Activated CD4-positive, alpha-beta memory T cell treated with anti-CD3 and anti-CD28 coated beads, Interleukin-2, amount 10 ng/mL, durations not matched to agents 7 days and 5 days (primary cell): ENCODE results near the gene CTNNA3. TPM values are rescaled to one million over a fixed set of nuclear protein-coding genes. Genes with fewer than 3 reads are reported as not detected.
"Not testable (repeated sequence)": the region's sequence is repeated elsewhere in the genome, so short reads cannot be mapped to it uniquely, and the experiment has no call there.

Experiments
- CTCF ChIA-PET: fragments of 350-600 bp; sonication (Branson Sonifier 250); formaldehyde crosslinking; loops from one replicate; lab custom pipeline; 2021; ENCODE audit warnings: antibody characterized with exemption, inconsistent platforms; lab: Charles Lee
- POLR2A ChIA-PET: fragments of 350-600 bp; sonication (Branson Sonifier 250); formaldehyde crosslinking; loops from one replicate; lab custom pipeline; 2021; ENCODE audit warnings: antibody characterized with exemption; lab: Charles Lee
- DNase-seq: peaks from one replicate; pipeline ENCODE4 v3.0.0-alpha.2; 2020
- H3K27ac Mint-ChIP-seq: one replicate; pipeline ENCODE4 v1.8.0; 2021; ENCODE audit warnings: mild to moderate bottlenecking, mixed read lengths
- H3K27me3 Mint-ChIP-seq: one replicate; pipeline ENCODE4 v1.8.0; 2021; ENCODE audit warnings: mixed read lengths
- H3K36me3 Mint-ChIP-seq: one replicate; pipeline ENCODE4 v1.8.0; 2021; ENCODE audit warnings: low read depth, mixed read lengths
- H3K4me1 Mint-ChIP-seq: one replicate; pipeline ENCODE4 v1.8.0; 2021; ENCODE audit warnings: mixed read lengths
- H3K4me3 Mint-ChIP-seq: one replicate; pipeline ENCODE4 v1.8.0; 2021; ENCODE audit warnings: mild to moderate bottlenecking, mixed read lengths
- H3K9me3 Mint-ChIP-seq: one replicate; pipeline ENCODE4 v1.8.0; 2021; ENCODE audit warnings: mixed read lengths
- total RNA-seq, 2 experiments: library from RNA; stranded (reverse); gene quantifications; one replicate each; pipeline ENCODE4 v1.2.3, GENCODE V29; 2021

Gene CTNNA3
- total RNA-seq, 2 experiments from 2014 or later: 0.78 TPM; not detected in 1

DNA sequence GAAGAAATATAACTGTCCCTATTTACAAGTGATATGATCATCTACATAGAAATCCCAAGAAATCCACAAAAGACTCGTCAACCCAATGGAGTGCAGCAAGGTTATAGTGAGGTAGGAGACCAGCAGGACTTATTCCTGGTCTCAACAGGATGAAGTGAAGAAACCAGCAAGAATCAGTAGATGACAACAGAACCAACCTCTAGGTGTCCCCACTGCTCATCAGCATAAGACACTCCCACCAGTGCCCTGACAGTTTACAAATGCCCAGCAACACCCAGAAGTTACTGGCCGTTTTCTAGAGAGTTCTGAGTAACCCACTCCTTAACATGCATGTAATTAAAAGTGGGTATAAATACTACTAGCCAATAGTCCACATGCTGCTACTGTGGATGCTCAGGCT lies 1240.7 kb downstream of the CTNNA3 start:
- H3K9me3 Mint-ChIP-seq: peaks cover 11% of the 10 kb centered on the region
- no peaks in the 10 kb centered on the region for H3K36me3 Mint-ChIP-seq
- DNase-seq: no peak
- ChIA-PET CTCF (no interaction called here), POLR2A (no interaction called here)
- no peaks in the 10 kb centered on the region for H3K27me3 Mint-ChIP-seq
- no peaks in the 10 kb centered on the region for H3K4me1 Mint-ChIP-seq
- H3K27ac Mint-ChIP-seq: no peak overlapping the region
- H3K4me3 Mint-ChIP-seq: no peak overlapping the region

DNA sequence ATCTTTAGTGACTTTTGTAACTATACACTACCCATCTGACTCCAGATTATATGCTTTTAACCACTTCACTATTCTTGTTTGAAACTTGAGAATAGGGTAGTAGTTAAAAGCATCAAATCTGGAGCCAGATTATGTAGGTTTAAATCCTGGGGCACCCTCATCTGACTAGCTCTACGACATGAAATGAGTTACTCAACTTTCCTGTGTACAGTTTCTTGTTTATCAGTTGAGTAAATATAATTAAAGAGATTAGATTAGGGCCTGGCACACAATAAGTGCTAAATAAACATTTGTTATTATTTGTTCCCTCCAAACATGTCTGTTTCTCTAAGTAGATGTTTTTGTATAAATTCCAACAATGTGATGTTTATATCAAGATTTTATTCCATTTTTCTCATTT lies 1255.4 kb downstream of the CTNNA3 start:
- Mint-ChIP-seq H3K4me3 (no peak overlapping the region), H3K9me3 (peaks cover 4% of the 10 kb centered on the region), H3K36me3 (no peaks in the 10 kb centered on the region), H3K4me1 (no peaks in the 10 kb centered on the region), H3K27me3 (no peaks in the 10 kb centered on the region), H3K27ac (no peak overlapping the region)
- ChIA-PET POLR2A (no interaction called here), CTCF (no interaction called here)
- no peak for DNase-seq

DNA sequence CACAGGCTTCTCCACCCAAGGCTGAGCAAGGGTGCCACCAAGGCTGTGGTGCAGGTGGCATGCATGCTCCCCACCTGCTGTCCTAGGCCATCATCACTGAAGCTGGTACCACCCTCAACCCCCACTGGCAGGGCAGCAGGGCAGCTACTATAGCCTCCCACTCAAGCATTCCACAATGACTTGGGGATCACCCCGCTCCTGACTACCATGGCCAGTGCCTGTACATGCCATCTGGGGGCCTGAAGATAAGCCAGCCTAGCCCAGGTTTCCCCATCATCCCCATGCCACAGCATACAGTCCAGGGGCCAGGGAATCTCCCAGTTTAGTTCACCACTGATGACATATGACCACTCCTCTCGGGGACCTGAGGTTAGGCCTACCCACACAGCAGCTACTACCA lies 1281.1 kb downstream of the CTNNA3 start:
- no peaks in the 10 kb centered on the region for H3K27me3 Mint-ChIP-seq
- POLR2A ChIA-PET: no interaction called here
- no peak for DNase-seq
- no peak overlapping the region for H3K27ac Mint-ChIP-seq
- no peaks in the 10 kb centered on the region for H3K4me1 Mint-ChIP-seq
- CTCF ChIA-PET: no interaction called here
- H3K36me3 Mint-ChIP-seq: no peaks in the 10 kb centered on the region
- no peak overlapping the region for H3K4me3 Mint-ChIP-seq
- peaks cover 10% of the 10 kb centered on the region for H3K9me3 Mint-ChIP-seq

DNA sequence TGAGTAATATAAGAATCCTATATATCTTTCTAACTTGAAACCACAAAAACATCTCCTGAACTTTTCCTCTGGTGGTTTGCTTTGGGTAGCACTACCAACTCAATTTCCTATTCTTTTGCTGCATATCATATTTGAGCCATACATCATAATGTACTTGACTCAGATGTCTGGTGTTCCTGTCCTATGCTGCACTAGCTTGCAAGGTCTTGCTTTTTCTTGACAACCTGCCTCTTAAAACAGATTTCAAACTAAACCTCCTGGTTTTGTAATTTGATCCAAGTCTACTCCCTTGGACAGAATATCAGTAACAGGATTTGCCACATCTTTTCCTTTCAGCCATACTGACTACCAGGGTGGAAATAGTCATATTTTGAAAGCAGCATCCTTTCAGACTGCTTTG lies 1290.4 kb downstream of the CTNNA3 start:
- Mint-ChIP-seq H3K36me3 (no peaks in the 10 kb centered on the region), H3K4me1 (no peaks in the 10 kb centered on the region), H3K27me3 (no peaks in the 10 kb centered on the region), H3K4me3 (no peak overlapping the region), H3K9me3 (peaks cover 2% of the 10 kb centered on the region), H3K27ac (no peak overlapping the region)
- ChIA-PET CTCF (no interaction called here), POLR2A (no interaction called here)
- no peak for DNase-seq

DNA sequence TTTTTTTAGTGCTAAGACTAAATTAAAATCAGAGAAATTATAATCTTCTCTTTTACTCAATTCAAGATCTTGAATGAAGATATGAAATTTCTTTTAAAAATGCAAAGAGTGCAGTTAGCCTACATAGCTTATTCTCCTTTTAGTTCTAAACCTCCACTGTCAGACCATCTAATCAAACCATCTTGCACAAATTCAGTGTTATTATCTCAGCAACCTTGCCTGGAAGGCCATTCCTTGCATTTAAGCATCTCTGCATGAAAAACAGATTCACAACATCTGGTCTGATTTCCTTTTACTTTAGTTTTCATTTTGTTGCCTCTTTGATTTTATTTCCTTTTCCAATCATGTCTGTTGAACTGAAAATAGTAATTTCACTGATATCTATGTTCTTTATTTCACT lies 1297.3 kb downstream of the CTNNA3 start:
- H3K27me3 Mint-ChIP-seq: no peaks in the 10 kb centered on the region
- H3K27ac Mint-ChIP-seq: no peak overlapping the region
- ChIA-PET POLR2A (no interaction called here), CTCF (no interaction called here)
- no peak for DNase-seq
- no peak overlapping the region for H3K4me3 Mint-ChIP-seq
- peaks cover 2% of the 10 kb centered on the region for H3K9me3 Mint-ChIP-seq
- no peaks in the 10 kb centered on the region for H3K36me3 Mint-ChIP-seq
- H3K4me1 Mint-ChIP-seq: no peaks in the 10 kb centered on the region

DNA sequence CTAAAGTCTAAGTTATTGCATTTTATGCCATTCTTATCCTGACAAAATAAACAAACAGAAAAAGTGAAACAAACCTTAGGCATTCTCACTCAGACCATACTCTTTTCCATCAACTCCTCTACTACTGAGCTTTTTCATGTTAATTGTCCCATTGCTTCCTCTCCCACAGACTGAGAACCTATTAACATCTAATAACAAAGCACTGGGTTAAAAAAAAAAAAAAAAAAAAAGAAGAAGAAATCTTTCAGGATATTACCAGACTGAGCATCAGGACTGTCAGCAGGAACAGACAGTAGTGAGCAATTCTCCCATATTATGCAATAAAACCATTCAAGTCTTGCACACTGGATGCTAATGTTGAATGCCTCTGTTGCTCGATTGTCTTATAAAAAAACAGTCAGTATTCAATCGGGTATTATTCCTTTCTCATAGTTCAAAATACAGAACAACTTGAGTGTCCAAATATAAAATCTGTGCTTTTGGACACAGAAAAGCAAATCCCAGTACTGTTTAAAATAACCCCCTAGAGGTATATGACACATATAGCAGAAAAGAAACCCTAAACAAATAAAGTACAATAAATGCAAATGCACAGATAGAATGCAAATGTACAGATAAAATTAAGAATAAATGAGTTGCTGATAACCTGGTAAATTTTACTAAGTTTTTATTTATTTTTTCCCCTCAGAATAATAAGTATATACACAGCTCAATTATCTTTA lies 1301.5 kb downstream of the CTNNA3 start:
- Mint-ChIP-seq H3K4me1 (no peaks in the 10 kb centered on the region), H3K27ac (no peak overlapping the region), H3K9me3 (peaks cover 2% of the 10 kb centered on the region), H3K4me3 (no peak overlapping the region), H3K36me3 (no peaks in the 10 kb centered on the region), H3K27me3 (no peaks in the 10 kb centered on the region)
- DNase-seq: no peak
- ChIA-PET CTCF (no interaction called here), POLR2A (no interaction called here)

DNA sequence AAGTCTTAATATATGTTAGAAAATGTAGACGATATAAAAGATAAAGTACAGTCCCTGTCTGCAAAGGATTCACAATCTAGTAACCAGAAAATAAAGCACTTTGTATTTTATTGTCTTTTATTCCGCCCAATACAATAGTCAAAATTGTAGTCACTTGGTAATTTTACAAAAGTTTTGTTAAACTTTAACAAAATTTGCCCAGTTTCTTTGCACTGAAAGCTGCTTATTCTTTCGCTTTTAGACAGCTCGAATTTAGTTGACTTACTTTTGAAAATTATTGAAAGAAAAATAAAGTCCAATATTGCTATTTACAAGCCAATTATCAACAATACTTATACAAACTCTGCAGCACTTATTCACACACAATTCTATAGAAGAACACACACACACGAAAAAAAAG lies 1305.1 kb downstream of the CTNNA3 start:
- no peaks in the 10 kb centered on the region for H3K36me3 Mint-ChIP-seq
- H3K4me1 Mint-ChIP-seq: no peaks in the 10 kb centered on the region
- H3K9me3 Mint-ChIP-seq: no peaks in the 10 kb centered on the region
- CTCF ChIA-PET: no interaction called here
- POLR2A ChIA-PET: no interaction called here
- H3K27me3 Mint-ChIP-seq: no peaks in the 10 kb centered on the region
- no peak overlapping the region for H3K27ac Mint-ChIP-seq
- no peak overlapping the region for H3K4me3 Mint-ChIP-seq
- DNase-seq: no peak

DNA sequence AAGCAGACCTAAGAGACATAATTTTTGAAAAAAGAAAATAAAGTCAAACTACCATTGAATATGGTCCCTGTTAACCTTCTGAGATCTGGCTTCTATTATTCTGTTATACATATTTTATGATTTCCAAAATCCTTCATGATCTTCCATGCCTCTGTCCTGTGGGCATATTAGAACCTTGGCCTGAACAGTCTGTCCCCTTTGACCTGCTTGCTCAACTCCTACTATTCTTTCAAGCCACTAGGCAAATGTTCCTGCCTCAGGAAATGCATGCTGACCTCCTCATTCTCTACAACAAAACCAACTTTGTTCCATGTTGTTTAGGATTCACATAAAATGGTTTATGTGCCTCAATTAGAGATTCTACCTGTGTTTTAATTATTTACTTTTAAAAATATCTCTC lies 1315.0 kb downstream of the CTNNA3 start:
- no peak overlapping the region for H3K4me3 Mint-ChIP-seq

DNA sequence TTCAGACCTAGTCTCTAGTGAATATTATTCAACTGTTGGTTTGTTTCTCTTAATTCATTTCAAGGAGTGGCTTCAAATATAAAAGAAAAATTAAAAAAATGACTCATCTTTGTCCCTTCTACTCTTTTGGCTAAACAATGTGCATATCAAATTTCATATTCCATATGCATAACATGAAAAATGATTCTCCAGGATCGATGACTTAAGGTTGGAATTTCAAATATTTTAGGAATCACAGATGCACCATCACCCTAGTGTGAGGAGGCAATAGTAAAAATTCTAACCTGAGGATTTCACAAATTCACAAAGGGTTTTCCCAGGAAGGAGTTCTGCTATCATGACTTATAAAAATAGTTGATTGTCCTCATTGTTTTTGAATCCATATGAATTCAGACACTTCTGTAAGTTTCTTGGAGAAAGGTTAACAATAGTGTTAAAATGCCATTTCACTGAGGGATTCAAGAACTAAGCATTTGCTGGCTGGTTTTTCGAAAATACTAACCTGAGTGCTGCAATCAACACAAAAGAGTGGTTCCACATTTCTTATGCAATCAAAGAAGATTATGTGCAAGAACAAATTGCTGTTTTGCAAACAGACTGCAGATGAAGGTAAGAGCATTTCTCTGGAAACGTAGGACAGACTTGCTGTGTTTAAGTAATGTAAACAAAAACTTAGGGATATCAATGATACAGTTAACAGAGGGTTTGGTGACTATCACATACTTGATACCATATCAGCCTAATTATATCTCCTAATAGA lies 1317.7 kb downstream of the CTNNA3 start:
- no peaks in the 10 kb centered on the region for H3K4me1 Mint-ChIP-seq
- DNase-seq: no peak
- H3K4me3 Mint-ChIP-seq: no peak overlapping the region
- ChIA-PET POLR2A (no interaction called here), CTCF (no interaction called here)
- H3K9me3 Mint-ChIP-seq: peaks cover 3% of the 10 kb centered on the region
- no peaks in the 10 kb centered on the region for H3K36me3 Mint-ChIP-seq
- no peaks in the 10 kb centered on the region for H3K27me3 Mint-ChIP-seq
- no peak overlapping the region for H3K27ac Mint-ChIP-seq

More for the DNA sequence above, 1315.0 kb downstream of the CTNNA3 start:
- no peaks in the 10 kb centered on the region for H3K27me3 Mint-ChIP-seq
- DNase-seq: no peak
- H3K36me3 Mint-ChIP-seq: no peaks in the 10 kb centered on the region
- CTCF ChIA-PET: no interaction called here
- H3K4me1 Mint-ChIP-seq: no peaks in the 10 kb centered on the region
- no peak overlapping the region for H3K27ac Mint-ChIP-seq
- peaks cover 11% of the 10 kb centered on the region for H3K9me3 Mint-ChIP-seq
- POLR2A ChIA-PET: no interaction called here

DNA sequence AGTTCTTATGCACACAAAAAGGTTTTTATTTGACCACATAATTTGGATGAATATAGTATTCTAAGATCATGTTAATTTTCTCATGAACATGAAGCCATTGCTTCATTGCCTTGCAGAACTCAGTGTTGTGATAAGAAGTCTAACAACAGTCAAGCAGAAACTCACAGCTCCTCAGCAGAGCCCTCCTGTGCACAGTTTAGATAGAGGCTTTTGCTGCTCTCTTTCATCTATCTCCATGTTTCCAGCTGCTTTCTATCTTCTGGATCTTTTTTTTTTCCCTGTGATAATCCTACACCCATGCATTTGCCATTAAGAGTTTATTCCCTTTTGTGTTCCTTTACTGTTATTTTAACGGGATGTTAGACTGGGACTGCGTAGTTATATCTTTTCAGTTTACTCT lies 1327.8 kb downstream of the CTNNA3 start:
- no peak for DNase-seq
- Mint-ChIP-seq H3K36me3 (no peaks in the 10 kb centered on the region), H3K9me3 (peaks cover 5% of the 10 kb centered on the region), H3K4me3 (no peak overlapping the region), H3K27me3 (no peaks in the 10 kb centered on the region), H3K27ac (no peak overlapping the region), H3K4me1 (no peaks in the 10 kb centered on the region)
- ChIA-PET CTCF (no interaction called here), POLR2A (no interaction called here)

DNA sequence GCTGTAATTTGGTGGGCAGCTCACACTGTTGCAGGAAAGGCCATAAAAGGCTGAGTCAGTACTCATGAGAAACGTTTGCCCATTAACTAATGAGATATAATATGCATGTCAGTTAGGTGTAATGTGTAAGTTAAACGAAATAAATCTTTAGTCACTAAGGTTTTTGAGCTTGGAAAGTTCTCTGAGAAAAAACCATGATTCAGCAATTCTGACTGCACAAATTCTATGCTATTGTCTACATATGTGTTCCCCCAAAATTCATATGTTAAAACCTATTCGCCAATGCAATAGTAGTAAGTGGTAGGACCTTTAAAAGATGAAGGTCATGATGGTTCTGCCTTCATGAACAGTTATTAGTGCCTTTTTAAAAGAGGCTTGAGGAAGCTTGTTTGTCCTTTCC lies 1329.8 kb downstream of the CTNNA3 start:
- H3K36me3 Mint-ChIP-seq: no peaks in the 10 kb centered on the region
- H3K27me3 Mint-ChIP-seq: no peaks in the 10 kb centered on the region
- no peak overlapping the region for H3K4me3 Mint-ChIP-seq
- peaks cover 2% of the 10 kb centered on the region for H3K9me3 Mint-ChIP-seq
- ChIA-PET POLR2A (no interaction called here), CTCF (no interaction called here)
- DNase-seq: no peak
- no peaks in the 10 kb centered on the region for H3K4me1 Mint-ChIP-seq
- no peak overlapping the region for H3K27ac Mint-ChIP-seq

DNA sequence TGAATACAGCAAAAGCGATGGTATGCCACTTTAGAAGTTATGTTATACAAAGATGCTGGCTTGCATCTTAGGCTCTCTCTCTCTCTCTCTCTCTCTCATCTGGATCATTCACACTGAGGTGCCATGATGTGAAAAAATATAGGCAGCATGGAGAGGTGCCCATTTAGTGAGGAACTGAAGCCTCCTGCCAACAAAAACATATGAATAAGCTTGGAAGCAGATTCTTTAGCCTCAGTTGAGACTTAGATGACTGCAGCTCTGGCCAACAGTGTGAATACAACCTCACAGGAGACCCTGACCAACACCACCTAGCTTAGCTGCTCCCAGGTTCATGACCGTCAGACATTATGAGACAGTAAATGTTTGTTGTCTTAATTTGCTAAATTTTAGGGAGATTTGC lies 1330.3 kb downstream of the CTNNA3 start:
- ChIA-PET POLR2A (no interaction called here), CTCF (no interaction called here)
- Mint-ChIP-seq H3K4me1 (no peaks in the 10 kb centered on the region), H3K27ac (no peak overlapping the region), H3K9me3 (peaks cover 2% of the 10 kb centered on the region), H3K36me3 (no peaks in the 10 kb centered on the region), H3K4me3 (no peak overlapping the region), H3K27me3 (no peaks in the 10 kb centered on the region)
- no peak for DNase-seq

DNA sequence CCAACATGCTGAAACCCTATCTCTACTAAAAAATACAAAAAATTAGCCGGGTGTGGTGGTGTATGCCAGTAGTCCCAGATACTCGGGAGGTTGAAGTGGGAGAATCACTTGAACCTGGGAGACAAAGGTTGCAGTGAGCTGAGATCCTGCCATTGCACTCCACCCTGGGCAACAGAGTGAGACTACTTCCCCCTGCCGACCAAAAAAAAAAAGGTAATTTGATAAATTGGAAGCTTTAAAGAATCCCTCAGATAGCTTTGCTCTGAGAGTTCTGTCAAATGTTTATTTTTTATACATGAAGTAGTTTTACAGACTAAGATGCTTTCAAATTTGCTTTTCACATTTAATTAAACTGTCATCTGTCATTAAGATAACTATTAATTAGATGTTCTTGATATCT lies 1333.5 kb downstream of the CTNNA3 start:
- ChIA-PET CTCF (no interaction called here), POLR2A (no interaction called here)
- Mint-ChIP-seq H3K4me3 (no peak overlapping the region), H3K36me3 (no peaks in the 10 kb centered on the region), H3K27ac (no peak overlapping the region), H3K4me1 (no peaks in the 10 kb centered on the region), H3K27me3 (no peaks in the 10 kb centered on the region), H3K9me3 (no peaks in the 10 kb centered on the region)
- DNase-seq: no peak

DNA sequence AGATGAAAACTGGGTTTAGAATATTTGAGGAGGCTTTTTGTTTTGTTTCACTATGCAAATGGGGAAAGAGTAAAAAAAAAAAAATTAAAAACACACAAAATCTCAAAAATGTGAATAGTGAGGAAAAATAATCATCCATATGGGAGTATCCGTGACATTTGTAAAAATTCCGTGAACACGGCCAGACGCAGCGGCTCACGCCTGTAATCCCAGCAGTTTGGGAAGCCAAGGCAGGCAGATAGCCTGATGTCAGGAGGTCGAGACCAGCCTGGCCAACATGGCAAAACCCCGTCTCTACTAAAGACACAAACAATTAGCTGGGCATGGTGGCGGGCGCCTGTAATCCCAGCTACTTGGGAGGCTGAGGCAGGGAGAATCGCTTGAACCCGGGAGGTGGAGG lies 1342.2 kb downstream of the CTNNA3 start:
- H3K27ac Mint-ChIP-seq, H3K4me1 Mint-ChIP-seq, H3K27me3 Mint-ChIP-seq, CTCF ChIA-PET, H3K4me3 Mint-ChIP-seq, DNase-seq, H3K36me3 Mint-ChIP-seq, H3K9me3 Mint-ChIP-seq, POLR2A ChIA-PET: not testable (repeated sequence)
